C4-2B (cell line): ENCODE results near the gene CA12.

Source experiments
- CTCF ChIP-seq: fragments of 450-650 bp; conservative IDR thresholded peaks from 2 replicates; pipeline ENCODE4 v1.5.1; 2017; ENCODE audit warnings: mild to moderate bottlenecking
- ZFX ChIP-seq: fragments of 450-650 bp; IDR thresholded peaks from 2 replicates; pipeline ENCODE4 v1.6.1; 2017

DNA sequence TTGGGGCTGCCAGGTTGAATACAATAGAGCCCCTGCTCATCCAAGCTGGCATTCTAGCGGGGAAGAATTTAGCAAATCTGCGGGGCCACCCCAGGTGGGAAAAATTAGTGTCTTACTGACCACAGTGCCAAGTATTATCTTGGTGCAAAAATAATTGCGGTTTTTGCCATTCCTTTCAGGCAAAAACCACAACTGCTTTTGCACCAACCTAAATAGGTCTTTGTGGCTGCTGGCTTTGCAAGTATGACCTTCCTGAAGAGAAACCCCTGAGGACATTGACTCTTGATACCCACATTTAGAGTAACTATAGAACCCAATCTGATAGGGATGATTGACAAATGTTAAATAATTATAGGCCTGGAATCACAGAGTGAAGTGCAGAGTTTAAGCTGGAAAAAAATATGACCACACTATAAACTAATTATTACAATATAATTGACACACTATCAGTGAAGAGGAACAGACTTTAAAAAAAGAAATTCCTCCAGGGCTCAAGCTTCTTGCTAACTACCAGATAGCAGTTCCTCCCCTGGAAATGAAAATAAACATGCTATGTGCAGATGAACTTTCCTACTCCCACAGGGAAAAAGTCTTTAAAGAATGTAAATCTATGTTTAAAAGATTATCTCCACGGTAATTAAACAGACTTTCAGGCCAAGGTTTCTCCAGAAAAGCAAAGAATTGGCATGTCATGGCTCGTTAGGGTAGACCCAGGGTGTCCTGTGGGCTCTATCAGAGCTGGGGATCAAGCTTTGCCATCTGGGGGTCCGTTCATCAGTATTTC, 34.4 kb downstream of the CA12 start:
- TF ChIP-seq CTCF (no peak), ZFX (no peak)
